Stimulated activated CD4-positive, alpha-beta T cell treated with anti-CD3 and anti-CD28 coated beads, Interleukin-1b, Interleukin-23, amount 100 ng/mL, for 1 hour (primary cell): Measurements from ENCODE around the gene VPS13D.
"Not testable (repeated sequence)": the region's sequence is repeated elsewhere in the genome, so short reads cannot be mapped to it uniquely, and the experiment has no call there.

Experiments
- DNase-seq, 2 donors: peaks; one replicate each; pipeline ENCODE4 v3.0.0-alpha.2; 2020; ENCODE audit warnings: low read depth in 2 of 2

The VPS13D gene

DNA sequence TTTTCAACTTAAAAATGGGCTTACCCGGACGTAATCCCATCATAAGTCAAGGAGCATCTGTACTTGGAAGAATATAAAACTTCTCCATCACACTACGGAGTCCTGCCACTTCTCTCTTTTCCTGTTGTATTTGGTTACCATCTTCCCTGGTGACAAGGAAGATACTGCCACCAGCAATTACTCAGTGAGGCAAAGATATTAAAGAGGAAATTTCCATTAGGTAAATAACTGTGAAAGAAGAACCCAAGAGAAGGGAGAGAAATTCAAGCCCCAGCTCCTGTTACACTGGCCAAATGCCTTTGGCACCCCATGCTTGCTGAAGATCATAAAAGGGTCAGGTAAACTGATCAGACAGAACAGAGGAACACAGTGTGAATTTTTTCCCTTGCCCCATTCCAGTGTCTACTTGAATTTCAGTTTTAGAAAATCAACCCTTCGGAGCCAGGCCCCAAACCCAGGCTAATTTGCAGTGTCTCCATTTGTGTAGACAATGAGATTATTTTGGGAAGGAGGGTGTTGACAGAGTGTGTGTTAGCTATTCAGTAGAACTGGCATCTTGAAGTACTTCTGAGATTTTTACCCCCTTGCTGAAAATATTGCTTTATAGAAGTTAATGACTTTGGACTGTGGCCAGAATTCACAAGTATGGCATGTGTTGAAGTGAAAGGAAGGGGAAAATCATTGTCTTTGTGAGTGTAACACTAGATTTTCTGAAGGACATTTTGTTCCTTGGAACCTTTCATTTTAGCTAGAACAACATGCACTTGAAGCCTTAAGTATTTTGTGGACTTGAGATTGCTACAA, 221.1 kb downstream of the VPS13D start:
- DNase-seq: no peak

DNA sequence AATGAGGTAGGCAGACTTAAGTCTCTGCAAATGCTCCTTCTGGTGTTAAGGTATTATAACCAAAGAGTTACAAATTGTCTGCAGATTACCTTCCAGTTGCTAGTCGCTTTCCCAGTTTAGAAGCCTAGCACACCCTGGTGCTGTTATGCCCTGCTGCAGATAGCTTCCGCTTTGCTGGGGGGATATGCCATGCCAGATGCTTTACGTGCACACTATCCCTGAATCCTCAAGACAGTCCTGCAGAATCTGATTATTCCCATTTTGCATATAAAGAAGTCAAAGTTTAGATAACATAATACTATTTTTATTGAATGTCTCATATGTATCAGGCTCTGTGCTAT, 221.7 kb downstream of the VPS13D start:
- DNase-seq: no peak

DNA sequence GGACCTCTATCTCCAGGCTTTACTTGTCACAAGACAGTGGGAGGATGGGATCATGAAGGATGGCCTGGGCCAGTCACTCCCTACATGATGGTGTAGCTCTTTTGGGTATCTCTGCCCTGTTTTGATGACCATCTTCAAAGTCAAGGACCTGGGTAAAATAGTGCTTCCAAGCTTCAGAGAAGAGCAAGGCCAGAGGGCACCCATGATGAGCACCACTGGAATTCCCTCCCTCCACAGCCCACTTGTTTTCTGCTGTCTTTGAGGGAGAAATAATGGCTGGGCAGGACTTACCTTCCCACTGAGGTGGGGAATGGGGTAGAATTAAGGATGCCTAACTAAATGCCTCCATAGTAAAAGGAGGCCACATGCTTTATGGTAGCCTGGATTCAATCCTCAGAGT, 222.4 kb downstream of the VPS13D start:
- no peak for DNase-seq

DNA sequence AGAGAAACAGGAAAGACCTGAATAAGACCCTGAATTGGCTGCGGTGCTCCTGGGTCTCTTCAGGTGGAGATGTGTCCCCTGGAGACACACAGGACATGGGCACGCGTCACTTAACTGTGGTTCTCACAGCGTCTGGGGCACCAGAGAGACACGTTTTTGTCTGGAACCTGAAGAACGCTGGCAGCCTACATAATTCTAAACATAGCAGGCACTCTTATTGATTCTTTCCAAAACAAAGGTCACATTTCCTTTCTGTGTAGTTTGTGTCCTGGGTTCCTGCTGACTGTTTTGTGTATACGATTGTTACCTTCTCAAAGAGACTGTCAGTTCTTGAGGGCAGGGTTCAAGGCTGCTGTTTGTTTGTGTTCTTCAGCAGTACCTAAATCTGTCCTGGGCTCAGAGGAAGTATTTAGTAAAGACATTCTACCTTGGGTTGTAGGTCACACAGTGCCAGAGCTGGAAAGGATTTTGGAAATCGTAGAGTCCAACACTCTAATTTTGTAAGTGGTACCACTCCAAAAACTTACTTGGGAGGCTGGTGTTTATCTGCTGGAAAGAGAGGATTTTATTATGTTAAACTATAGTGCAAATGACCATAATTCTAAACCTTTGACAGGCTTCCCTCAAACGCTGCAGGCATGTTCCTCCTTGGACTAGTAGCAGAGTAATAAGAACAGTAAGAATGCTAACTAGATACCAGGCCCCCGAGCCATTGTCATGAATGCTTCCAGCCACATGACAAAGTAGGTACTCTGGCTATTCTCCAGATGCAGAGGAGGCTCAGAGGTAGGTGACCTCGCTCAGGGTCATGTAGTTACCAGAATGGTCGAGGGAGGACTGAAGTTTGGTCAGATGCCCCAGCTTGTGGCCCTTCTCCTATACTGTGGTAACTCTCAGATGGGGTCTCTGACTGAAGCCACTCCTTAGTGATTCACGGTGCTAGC, 223.8 kb downstream of the VPS13D start:
- no peak for DNase-seq

DNA sequence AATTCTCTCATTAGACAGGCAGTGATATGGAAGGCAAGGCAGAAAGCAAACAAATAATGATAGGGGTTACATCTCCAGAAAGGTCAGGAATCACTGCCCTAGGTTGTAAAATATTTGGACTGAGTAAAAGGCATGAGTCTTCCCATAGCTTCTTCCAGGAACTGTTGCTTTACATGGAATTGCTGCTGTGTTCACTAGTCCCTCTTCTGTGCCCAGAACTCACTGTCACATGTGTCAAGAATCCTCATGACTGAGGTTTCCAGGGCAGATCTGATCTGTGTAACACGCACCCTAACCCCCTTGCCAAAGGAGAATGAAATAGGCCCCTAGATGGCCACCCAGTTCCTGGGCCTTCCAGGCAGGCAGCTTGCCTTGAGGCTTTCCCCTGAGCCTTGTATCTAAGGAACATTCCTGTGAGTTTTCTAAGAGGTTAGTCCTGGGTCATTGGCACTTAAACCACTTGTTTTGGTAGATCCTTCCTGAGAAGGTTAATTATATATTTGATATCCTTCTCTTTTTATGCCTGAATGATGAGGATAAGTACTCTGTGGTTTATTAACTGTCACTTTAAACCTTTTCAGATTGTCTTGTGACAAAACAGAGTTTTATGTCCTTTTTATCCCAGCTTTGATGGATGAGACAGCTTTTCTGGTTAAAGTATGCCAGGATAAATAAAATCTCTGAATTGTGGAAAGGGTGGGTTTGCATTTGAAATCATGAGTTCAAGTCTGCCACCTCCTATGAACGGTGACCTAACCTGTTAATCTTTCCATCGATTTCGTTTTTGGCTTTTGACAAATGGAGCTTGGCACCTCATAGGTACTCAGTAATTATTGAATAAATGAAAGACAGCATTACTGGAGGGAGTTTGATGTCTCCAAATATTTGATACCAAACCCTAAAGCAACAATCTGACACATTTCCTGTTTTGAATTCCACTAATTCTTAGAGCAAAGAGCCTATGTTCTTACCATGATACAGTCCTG, 224.9 kb downstream of the VPS13D start:
- no peak for DNase-seq

DNA sequence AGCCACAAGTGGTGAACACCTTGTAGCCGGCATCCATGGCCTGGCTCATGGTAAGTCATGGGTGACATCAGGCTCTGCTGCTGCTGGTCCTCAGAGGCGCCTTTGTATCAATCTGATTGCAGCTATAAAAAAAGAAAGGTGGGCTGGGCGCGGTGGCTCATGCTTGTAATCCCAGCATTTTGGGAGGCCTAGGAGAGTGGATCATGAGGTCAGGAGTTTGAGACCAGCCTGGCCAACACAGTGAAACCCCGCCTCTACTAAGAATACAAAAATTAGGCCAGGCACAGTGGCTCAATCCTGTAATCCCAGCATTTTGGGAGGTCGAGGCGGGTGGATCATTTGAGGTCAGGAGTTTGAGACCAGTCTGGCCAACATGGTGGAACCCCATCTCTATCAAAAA, 226.3 kb downstream of the VPS13D start:
- DNase-seq: not testable (repeated sequence)

DNA sequence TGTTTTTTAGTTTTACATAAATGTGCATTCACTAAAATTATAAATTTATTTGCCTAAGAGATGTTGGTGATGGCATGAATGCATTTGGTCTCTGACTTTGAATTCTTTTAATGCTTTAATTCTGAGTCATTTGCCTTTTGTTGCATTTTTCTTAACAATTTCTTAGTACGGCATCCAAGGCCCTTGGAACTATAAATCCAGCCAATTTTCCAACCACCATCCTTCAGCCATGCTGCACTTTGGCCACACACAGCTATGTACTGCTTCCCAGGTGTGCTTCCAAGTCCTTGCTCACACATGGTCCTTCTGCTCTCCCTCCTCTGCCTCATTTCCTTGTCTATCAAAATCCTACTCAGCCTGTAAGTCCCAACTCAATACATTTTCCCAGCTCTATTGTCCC, 227.1 kb downstream of the VPS13D start:
- no peak for DNase-seq

DNA sequence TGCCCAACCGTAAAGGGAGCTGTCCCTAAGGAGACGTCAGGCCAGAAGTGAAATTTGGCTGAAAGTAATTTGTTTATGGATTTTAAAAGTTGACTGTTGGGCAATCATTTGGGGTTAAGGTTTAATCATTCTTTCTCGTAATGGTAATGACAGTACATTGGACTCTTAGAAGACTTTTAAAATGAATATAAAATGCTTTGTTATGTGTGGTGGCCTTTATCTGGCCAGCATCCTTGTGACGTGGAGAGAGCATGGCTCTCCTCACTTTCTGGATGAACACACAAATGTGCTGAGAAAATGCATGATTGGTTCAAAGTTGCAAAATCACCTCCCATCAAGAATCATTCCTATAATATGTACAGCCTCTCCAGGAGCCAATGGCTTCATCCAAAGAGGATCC, 227.9 kb downstream of the VPS13D start:
- no peak for DNase-seq

DNA sequence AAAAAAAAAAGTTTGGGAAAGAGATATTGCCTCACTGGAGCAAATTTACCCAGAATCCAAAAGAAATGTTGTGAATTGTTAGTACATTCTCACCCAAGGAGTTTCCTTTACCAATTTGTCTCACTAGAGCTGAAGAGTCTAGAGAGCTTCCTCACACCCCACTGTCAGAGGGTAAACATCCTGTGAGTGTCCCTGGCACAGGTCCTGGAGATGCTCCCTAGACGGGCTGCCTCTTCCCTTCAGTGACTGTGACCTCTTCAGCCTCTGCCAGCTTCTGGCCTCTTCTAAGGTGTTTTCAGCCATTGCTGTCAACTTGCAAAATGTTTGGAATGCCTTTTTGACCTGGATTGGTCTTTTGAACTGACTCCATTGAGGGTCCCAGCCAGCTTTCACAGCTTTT, 228.7 kb downstream of the VPS13D start:
- no peak for DNase-seq

DNA sequence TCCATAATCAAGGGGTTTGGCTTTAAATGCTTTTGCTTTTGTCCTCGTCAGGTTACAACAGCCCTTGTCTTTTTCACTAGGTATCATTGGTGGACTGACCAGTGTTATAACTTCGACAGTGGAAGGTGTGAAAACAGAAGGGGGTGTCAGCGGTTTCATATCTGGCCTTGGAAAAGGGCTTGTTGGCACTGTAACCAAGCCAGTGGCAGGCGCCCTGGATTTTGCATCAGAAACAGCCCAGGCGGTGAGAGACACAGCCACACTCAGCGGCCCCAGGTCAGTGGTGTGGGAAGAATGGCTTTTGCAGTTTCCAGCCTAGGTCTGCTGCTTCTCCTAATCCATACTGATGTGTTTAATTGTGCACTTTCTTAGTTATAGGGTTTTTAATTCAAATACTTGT, 230.3 kb downstream of the VPS13D start:
- no peak for DNase-seq

DNA sequence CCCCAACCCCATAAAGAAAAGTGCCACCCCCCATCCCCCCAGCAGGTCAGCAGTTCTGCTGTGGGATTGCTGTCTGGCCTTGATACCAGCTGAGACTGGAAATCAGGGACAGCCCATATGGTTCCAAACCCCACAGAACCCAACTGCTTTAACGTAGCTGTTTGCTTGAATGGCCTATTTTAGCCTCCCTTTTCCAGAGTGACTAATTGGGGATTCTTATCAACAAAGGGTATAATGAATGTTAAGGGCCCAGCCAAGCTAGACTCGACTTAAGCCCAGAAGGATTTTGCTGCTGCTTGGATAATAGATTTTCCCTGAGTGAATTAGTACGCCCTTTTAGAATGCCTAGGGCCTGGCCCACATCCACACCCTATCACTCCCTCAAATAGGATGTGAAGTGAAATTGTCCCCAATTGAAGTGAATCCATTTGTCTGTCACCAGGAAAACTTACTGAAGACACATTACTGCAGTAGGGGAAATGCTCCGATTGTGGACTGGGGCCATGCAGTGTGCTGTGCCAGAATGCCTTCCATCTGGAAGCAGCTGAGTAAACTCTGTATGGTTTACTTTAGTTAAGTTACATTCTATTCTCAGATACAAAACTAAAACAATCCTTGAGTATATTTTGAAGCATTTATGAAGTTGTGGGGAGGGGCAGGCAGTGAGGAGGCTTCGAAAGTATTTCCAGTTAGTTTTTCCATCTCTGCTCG, 231.2 kb downstream of the VPS13D start:
- no peak for DNase-seq

DNA sequence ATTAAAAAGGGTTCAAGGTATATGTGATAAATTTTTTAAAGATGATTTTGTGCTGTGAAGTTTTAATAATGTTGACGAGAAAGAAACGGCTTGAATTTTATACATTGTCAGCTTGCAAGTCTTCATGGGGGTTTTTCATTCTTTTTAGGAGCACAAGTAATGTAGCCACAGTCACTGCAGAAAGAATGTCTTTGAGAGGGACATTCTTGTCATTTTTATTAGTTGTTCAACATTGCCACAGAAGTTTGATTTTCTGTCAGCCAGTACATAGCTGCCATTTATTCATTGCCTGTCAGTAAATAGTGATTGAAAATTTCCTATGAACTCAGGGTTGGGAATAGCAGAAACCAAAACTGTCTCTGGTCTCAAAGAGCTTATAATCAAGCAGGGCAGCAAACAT, 231.9 kb downstream of the VPS13D start:
- no peak for DNase-seq

DNA sequence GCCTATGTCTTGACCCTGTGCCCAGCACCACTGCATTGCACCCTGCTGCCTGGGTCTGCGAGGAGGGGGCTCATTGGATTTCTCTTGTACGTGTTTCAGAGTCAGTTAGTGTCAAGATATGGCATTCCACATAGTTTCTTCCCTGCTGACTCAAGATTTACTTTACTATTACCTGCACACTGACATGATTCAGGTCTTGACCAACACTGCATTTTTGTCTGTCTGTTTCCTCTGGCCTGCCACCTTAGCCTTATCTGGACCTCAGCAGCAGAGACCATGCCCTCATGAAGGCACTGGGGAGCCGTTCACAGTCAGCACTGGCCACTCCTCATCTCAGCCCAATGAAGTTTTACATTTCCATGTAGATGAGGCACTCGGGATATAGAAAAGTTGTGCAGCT, 232.8 kb downstream of the VPS13D start:
- no peak for DNase-seq

DNA sequence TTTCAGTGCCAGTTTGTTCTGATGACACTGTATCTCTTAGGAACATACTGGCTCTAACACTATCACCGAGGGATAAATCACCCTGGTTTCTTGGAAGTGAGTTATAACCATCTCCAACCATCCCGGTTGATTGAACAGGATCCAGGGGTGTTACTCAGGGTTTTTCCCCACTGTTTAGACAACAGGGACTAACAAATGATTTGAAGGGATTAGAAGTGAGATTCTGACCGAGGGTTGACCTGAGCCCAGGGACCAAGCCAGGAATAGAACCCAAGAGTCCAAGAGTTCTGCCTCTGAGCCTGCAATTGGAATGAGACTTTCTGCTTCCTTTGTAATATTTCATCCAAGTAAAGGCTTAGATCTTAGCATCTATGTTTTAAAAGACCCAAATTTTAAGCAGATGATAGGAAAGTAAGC, 234.2 kb downstream of the VPS13D start:
- no peak for DNase-seq

DNA sequence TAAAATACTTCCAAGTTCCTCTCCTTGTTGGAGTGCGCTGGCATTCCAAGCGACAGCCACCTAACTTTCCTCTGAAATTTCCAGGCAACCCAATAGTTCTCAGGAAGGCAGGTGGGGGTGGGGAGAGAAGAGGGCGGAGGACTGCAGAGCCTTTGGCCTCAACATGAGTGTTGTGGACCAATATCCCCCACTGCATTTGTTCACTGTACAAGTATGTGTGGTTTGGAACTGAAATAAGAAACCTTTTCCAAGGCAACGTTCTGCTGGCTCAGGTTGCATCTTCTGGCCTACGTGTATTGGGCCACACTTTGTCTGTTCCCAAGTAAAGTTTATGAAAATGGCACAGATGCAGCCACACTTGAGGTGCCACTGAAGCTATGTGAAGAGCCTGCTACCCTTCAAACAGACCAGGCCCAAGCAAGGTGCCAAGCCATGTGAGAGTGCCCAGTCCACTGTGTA, 234.8 kb downstream of the VPS13D start:
- DNase-seq: no peak

DNA sequence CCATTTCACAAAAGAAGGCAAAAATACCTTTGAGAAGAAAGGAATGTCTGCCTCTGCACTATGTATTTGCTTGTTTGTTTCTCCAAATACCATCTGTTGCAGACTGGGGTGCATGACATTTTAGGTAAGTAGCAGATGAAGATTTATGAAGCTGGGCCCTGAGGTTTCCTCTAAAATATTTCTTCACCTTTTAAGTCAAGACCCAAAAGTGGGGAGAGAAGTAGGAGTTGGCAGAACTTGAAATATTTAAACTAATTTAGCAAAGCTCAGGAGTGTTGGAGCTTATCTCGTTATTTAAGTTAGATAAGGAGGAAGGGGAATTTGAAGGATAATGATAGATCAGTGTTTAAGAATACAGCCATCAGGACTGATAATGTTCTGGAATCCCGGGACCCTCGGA, 235.3 kb downstream of the VPS13D start:
- no peak for DNase-seq

DNA sequence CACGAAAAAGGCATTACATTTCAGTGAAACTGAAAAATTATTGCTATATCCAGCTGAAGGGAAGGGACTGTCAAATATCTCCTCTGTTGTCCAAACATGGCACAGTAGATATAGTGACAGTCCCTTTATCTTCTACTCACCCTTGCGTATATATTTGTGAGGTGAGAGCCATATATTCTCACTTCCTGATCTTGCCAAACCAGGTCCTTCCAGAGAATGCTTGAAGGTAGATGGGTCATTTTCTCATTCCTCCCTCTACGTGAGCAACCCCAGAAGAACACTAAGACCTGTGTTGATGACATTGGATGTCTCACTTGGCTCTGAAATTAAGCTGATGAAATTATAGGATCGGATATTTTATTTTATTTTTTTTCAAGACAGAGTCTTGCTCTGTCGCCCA, 237.0 kb downstream of the VPS13D start:
- DNase-seq: no peak

DNA sequence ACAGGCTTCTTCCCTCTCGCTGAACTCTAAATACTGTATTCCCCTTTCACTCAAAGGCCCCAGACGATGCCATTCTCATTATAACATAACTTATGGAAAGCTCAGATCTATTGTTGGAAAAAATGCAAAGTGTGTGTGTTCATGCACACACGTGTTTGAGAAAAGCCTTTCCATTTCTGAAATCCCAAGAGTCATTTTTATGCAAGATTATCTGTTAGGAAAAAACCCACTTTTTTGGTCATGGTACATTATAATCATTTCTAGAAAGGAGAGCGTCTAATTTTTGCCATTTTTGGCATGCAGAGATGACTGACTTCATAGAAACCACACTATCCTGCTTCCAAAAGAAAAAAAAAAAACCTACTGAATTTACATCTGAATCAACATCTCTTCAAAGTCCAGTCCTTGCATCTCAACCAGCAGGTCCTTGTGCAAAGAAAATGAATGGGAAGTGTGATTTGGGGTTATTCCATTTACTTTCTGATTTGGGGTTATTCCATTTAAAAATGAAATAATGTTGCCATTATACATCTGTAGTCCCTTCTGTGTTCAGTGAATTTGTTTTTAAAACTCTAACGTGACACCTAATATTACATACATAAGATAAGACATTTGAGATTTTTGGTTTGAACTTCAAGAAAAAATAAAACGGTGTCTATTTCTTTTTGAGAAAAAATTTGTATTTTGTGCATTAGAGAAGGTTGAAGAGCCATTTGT, 237.9 kb downstream of the VPS13D start:
- DNase-seq: no peak

DNA sequence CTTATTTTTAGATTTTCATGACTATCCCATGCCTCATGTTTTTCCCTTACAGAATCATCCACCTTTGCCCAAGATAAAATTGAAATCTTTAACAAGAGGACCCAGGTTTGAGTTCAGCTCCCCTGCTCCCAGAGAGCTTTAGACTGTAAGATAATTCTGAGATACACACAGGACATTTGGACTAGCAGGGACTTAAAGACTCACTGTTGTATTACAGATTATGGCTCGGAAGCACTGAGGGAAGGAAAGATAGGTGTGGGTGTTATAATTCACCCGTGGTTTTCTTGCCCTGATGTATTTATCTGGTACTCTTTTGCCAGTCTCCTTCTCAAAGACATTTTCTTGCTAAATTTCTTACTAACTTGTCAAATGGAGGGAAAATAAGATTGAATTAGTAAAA, 238.5 kb downstream of the VPS13D start:
- no peak for DNase-seq

DNA sequence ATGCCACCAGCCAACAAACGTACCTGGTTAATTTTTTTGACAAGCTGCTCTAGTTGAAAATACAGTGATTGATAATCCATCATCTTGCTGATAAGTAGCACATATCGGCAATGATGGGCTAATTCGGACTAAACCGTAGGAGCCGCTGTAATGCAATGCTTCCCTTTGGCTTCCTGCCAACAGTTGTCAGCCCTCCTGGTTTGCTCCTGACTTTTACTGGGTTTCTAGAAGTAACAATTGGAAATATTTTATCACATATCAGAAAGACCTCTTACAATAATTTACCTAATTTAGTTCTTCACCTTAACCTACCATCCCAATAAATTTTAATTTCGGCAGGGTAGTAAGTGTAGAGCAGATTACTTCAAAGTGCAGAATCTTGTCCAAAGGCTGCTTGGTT, 239.7 kb downstream of the VPS13D start:
- no peak for DNase-seq
